SKM-1 treated with dmso at 0.1 percent for 144 hours (cell line): ENCODE data around the gene NPC2.
"Not testable (repeated sequence)": the region's sequence is repeated elsewhere in the genome, so short reads cannot be mapped to it uniquely, and the experiment has no call there.

Experiments
- DNase-seq: peaks from one replicate; lab custom pipeline; 2025; ENCODE audit not compliant: unreplicated experiment; lab: John Stamatoyannopoulos, UW

The NPC2 gene

GRCh38 chr14:74492776-74493342 lies at the start of gene NPC2:
NPC2 (minus strand) TSS chr14:74493305; CDS start chr14:74493274, 31 bp downstream.
- DNase-seq = no peak

- no peak for DNase-seq
Measured at GRCh38 chr14:74542056-74542685, 49.1 kb upstream of the NPC2 start.

- DNase-seq = no peak
Measured at GRCh38 chr14:74541225-74541624, 48.1 kb upstream of the NPC2 start.

GRCh38 chr14:74539503-74539902 lies 46.4 kb upstream of the NPC2 start:
- DNase-seq = no peak

GRCh38 chr14:74538411-74539391 lies 45.6 kb upstream of the NPC2 start:
- DNase-seq = no peak

- DNase-seq = not testable (repeated sequence)
Measured at GRCh38 chr14:74536336-74536735, 43.2 kb upstream of the NPC2 start.

- no peak for DNase-seq
Measured at GRCh38 chr14:74535756-74536325, 42.7 kb upstream of the NPC2 start.

- no peak for DNase-seq
Measured at GRCh38 chr14:74533576-74533975, 40.5 kb upstream of the NPC2 start.

GRCh38 chr14:74532246-74532645 lies 39.1 kb upstream of the NPC2 start:
- DNase-seq = no peak

GRCh38 chr14:74531467-74531866 lies 38.4 kb upstream of the NPC2 start:
- DNase-seq = no peak

GRCh38 chr14:74531006-74531405 lies 37.9 kb upstream of the NPC2 start:
- DNase-seq = no peak

GRCh38 chr14:74528886-74529285 lies 35.8 kb upstream of the NPC2 start:
- no peak for DNase-seq

- no peak for DNase-seq
Measured at GRCh38 chr14:74528406-74528805, 35.3 kb upstream of the NPC2 start.

- no peak for DNase-seq
Measured at GRCh38 chr14:74527736-74528280, 34.7 kb upstream of the NPC2 start.

GRCh38 chr14:74526854-74527585 lies 33.9 kb upstream of the NPC2 start:
- no peak for DNase-seq

GRCh38 chr14:74525361-74525851 lies 32.3 kb upstream of the NPC2 start:
- DNase-seq = no peak

GRCh38 chr14:74524812-74525135 lies 31.7 kb upstream of the NPC2 start:
- no peak for DNase-seq

- DNase-seq = no peak
Measured at GRCh38 chr14:74524076-74524811, 31.1 kb upstream of the NPC2 start.

GRCh38 chr14:74522740-74523139 lies 29.6 kb upstream of the NPC2 start:
- DNase-seq = no peak

- no peak for DNase-seq
Measured at GRCh38 chr14:74521756-74522155, 28.7 kb upstream of the NPC2 start.
